GF-D8 (cell line): ENCODE measurements around the gene GIMAP5.
"Not testable (repeated sequence)": the region's sequence is repeated elsewhere in the genome, so short reads cannot be mapped to it uniquely, and the experiment has no call there.

Experiments used
- DNase-seq: peaks from one replicate; lab custom pipeline; 2025; lab: John Stamatoyannopoulos, UW

GIMAP5 gene

GRCh38 chr7:150774131-150774530 lies 36.9 kb downstream of the GIMAP5 start:
- not testable (repeated sequence) for DNase-seq

GRCh38 chr7:150778014-150778737 lies 41.0 kb downstream of the GIMAP5 start:
- no peak for DNase-seq

- DNase-seq, result peak; percentile 59
These were observed 41.6 kb downstream of the GIMAP5 start for GRCh38 chr7:150778738-150779301.

GRCh38 chr7:150780292-150780691 lies 43.1 kb downstream of the GIMAP5 start:
- peak; percentile 57 for DNase-seq

DNA sequence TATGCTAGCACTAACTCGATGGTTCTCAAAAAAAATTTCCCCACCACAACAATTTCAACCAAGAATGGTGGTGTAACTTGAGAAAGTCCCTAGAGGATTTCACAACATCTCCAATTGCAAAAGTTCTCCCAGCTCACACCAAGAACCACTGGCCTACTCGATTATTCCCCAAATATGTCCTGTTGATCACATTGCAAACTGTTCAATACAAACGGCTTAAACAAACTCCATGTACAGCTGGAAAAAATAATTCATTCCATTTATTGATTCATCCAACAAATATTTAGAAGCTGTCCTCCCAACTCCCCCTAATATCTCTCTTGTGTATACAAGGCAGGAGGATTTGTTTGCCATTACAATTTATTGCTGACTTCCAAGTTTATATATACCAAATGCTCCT lies 43.9 kb downstream of the GIMAP5 start:
- peak; percentile 84 for DNase-seq

DNA sequence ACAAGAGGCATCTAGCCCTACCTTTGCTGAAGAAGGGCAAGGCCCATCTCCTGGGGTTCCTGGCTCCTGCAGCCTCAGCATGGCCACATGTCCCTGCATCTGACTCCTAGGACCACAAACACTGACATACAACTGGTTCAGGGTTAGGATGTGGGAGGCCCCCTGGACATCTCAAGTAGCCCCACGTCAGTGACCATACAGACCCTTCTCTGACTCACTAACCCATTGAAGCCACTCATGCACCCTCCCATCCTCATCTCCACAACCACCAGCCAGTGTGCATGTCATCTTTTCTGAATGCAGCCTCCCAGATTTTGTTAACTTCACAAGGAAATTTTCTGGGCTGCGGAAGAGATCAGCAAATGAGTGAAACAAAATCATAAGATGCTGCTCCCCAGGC lies 44.7 kb downstream of the GIMAP5 start:
- DNase-seq, result no peak

- peak; percentile 80 for DNase-seq
These were observed 47.0 kb downstream of the GIMAP5 start for GRCh38 chr7:150784120-150784736.

DNA sequence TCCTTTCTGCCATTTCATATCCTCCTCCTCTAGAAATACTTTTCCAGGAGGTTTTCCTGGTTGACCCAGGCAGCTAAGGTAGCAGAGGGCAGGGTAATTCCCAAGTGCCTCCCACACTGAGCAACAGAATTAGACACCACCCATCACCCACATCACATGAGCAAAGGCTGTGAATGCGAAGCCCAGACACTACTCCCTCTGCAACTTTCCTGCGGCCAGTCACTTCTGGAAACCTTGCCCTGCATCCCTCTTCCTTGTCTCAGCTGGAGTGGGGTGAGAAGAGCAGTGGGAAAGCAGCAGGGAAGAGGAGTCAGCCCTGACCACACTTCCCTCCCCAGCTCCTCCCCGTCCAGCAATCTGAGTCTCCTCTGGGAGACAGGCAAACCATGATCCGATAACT lies 47.7 kb downstream of the GIMAP5 start:
- DNase-seq, result no peak

DNA sequence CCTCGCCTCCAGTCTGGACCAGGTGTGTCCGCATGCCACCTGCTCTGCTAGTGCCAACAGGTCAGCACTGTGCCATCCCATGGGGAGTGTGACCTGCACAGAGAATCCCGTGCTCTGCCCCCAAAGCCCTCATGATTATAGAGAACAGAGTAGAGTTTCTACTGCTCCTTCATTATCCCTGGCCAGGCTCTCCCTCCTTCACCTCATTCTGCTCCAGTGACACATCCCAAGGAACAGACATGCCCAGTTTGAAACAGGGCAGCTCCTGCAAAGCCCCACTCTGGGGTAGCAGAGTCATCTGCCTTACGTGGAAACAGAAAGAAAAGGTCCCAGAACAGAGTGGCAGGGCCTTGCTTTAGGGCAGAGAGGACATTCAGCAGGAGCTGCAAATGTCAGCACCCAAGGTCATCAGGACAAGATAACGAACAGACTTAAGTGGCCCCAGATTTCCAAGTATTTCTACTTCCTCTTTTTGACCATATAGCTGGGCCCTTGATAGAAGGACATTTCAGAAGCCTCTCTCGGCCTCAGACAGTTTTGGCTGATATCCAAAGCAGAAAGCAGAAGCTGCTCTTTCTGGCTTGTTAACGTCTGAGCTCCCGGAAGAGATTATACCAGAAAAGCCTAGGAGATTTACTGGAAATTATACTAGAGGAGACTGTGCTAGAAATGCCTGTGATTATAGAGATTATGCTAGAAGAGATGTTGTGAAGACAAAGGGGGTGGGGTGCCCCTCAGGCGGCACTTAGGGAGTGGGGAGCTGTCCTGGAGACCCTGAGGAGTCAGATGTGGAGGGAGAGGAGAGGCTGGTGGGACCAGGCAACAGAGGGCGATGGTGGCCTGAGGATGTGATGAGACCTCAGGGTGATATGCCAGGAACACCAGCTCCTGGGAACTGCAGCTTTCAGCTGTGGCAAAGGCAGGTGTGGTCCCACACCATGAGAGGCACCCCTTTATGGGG lies 50.4 kb downstream of the GIMAP5 start:
- peak; percentile 97 for DNase-seq

GRCh38 chr7:150788474-150789269 lies 51.5 kb downstream of the GIMAP5 start:
- no peak for DNase-seq

DNA sequence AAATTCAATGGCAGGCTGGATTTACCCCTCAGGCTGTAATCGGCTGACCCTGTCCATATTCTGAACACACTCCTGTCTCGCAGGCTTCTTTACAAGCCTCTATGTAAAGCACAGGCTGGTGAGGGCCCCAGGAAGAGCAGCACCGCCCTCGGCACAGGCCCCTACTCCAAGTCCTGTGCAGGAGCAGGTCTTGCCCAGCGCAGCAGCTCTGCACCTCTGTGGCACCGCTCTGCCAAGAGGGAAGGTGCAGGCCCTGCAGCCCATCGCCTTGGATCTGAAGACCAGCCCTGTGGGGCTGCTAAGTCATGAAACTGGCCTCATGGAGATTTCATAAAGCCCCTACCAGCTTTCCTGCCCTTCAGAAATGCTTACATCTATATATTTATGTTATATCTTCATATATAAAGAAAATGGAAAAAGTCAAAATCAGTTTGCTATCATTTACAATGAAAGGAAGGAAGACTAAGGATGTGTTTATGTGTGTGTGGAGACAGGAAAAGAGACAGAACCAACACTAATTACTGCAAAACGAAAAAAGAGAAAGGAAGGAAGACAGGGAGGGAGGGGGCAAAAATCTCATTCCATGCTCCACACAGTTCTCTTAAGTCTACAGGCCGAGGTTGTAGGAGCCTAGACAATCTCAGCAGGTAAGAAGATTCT lies 53.3 kb downstream of the GIMAP5 start:
- no peak for DNase-seq

DNA sequence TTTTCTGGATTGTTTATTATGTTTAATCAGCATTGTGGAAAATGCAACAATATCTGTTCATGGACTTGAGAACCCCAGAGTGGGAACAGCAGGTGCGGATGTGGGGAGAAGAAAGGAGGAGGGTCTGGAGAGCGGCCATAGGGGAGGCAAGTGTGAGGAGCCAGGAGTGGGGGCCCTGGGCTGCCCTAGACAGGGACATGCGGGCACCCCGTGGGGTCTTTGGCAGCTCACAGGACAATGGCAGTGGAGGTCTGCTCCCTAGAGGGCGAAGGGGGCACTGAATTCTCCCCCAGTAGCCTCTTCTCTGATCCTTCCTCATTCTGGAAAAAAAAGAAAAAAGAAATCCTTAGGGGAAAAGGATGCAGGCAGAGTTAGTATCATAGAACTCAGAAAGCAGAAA lies 54.1 kb downstream of the GIMAP5 start:
- DNase-seq, result no peak

DNA sequence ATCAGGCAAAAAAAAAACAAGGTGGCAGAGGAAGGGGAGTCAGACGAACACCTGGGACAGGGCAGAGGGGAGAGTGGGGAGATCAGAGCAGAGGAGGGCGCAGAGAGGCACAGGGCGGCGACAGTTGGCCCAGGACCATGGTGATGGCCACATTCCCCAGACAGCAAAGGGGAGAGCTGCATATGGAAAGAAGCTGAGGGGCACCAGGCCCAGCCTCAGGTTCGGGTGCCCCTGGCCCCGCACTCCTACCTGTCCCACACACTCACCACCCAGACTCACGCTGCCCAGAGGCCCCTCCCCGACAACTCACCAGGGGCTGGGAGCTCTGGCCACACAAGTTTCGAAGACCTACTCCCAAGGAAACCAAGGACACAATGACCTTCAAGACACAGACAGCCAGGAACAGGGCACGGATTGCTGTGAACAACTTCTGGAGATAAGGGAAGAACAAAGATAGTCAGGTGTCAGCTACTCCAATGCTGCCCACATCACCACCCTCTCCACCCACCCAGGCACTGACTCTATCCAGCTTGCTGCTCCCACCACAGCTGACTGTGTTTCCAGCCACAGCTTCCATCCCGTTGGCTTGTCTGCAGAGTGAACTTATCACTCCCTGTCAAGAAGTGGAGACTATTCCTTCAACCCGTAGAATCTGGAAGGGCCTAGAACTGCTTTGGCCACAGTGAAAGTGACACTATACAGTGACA lies 54.7 kb downstream of the GIMAP5 start:
- no peak for DNase-seq
